ENCODE results near the gene PPP1R14D. TPM values are rescaled to one million over a fixed set of nuclear protein-coding genes. Genes with fewer than 3 reads are reported as not detected.

PPP1R14D gene
- total RNA-seq, 1 experiment from 2014 or later = 0.64 TPM

DNA sequence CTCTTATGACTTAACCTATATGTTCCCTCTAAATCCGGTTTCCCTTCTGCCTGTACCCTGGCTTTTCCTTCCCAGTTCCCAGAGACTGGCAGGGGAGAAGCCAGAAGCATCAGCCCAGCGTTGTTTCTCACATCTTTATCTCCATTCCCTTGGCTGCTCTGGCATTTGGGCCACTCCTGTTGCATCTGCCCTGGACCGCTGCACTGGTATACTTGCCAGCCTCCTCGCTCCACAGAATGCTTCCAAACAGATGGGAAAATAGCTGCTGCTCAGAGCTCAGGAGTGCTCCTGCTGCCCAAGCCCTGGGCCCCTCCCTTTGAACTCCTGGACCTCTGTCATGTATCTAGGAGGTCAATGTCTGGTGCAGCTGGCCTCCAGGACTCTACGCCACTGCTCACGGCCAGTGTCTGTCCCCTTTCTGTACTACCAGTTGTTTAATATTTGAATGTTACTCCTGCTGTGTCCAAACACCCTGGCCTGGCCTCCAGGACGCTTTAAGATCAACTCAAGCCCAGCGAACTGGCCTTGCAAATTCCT is 22.1 kb upstream of the PPP1R14D start:
- no TSS peak for BruUV-seq (replicated peaks)
- no peaks in the 10 kb centered on the region for H3K27me3 ChIP-seq (ENCODE audit: control insufficient read depth, insufficient read depth, low read length)
- DNase-seq (ENCODE audit: low read depth, low spot score) (no peak), ATAC-seq (no peak)
- ChIA-PET CTCF (no interaction called here), POLR2A (no interaction called here)
- no peak overlapping the region for H3K4me3 ChIP-seq (ENCODE audit: low read depth in 2 of 2, low read length in 2 of 2)
- H3K27ac ChIP-seq (ENCODE audit: low read length) = no peak overlapping the region
- no peaks in the 10 kb centered on the region for H3K9me3 ChIP-seq (ENCODE audit: control insufficient read depth, insufficient read depth, low read depth, low read length)
- intact Hi-C loops (cut with micrococcal nuclease; ENCODE audit: unreplicated experiment) = no loop called here
- TF ChIP-seq, protein P1, sequence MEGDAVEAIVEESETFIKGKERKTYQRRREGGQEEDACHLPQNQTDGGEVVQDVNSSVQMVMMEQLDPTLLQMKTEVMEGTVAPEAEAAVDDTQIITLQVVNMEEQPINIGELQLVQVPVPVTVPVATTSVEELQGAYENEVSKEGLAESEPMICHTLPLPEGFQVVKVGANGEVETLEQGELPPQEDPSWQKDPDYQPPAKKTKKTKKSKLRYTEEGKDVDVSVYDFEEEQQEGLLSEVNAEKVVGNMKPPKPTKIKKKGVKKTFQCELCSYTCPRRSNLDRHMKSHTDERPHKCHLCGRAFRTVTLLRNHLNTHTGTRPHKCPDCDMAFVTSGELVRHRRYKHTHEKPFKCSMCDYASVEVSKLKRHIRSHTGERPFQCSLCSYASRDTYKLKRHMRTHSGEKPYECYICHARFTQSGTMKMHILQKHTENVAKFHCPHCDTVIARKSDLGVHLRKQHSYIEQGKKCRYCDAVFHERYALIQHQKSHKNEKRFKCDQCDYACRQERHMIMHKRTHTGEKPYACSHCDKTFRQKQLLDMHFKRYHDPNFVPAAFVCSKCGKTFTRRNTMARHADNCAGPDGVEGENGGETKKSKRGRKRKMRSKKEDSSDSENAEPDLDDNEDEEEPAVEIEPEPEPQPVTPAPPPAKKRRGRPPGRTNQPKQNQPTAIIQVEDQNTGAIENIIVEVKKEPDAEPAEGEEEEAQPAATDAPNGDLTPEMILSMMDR (IDR thresholded peaks at IDR 0.05) = no peak
- no peak for TF ChIP-seq TCF7L2 (IDR thresholded peaks at IDR 0.05; ENCODE audit: low read depth, low read length)
- TF ChIP-seq, protein P2, sequence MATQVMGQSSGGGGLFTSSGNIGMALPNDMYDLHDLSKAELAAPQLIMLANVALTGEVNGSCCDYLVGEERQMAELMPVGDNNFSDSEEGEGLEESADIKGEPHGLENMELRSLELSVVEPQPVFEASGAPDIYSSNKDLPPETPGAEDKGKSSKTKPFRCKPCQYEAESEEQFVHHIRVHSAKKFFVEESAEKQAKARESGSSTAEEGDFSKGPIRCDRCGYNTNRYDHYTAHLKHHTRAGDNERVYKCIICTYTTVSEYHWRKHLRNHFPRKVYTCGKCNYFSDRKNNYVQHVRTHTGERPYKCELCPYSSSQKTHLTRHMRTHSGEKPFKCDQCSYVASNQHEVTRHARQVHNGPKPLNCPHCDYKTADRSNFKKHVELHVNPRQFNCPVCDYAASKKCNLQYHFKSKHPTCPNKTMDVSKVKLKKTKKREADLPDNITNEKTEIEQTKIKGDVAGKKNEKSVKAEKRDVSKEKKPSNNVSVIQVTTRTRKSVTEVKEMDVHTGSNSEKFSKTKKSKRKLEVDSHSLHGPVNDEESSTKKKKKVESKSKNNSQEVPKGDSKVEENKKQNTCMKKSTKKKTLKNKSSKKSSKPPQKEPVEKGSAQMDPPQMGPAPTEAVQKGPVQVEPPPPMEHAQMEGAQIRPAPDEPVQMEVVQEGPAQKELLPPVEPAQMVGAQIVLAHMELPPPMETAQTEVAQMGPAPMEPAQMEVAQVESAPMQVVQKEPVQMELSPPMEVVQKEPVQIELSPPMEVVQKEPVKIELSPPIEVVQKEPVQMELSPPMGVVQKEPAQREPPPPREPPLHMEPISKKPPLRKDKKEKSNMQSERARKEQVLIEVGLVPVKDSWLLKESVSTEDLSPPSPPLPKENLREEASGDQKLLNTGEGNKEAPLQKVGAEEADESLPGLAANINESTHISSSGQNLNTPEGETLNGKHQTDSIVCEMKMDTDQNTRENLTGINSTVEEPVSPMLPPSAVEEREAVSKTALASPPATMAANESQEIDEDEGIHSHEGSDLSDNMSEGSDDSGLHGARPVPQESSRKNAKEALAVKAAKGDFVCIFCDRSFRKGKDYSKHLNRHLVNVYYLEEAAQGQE (IDR thresholded peaks at IDR 0.05; ENCODE audit: insufficient read depth in 1 of 2, low read depth in 2 of 2, low read length in 1 of 2) = no peak
- no peak for TF ChIP-seq SIN3A (IDR thresholded peaks at IDR 0.05; ENCODE audit: borderline replicate concordance, insufficient read depth, low read depth, low read length)
- no peak for TF ChIP-seq POLR2AphosphoS5 (IDR thresholded peaks at IDR 0.05; ENCODE audit: low read depth, low read length)
- no peaks in the 10 kb centered on the region for H3K36me3 ChIP-seq (ENCODE audit: control insufficient read depth, insufficient read depth, low read length)
- in situ Hi-C loops (cut with HindIII; ENCODE audit: low pct_unique_long_range_greater_than_20kb, low sequenced_read_pairs) = no loop called here
- no peaks in the 10 kb centered on the region for H3K4me1 ChIP-seq (ENCODE audit: control insufficient read depth, insufficient read depth, low read length)

DNA sequence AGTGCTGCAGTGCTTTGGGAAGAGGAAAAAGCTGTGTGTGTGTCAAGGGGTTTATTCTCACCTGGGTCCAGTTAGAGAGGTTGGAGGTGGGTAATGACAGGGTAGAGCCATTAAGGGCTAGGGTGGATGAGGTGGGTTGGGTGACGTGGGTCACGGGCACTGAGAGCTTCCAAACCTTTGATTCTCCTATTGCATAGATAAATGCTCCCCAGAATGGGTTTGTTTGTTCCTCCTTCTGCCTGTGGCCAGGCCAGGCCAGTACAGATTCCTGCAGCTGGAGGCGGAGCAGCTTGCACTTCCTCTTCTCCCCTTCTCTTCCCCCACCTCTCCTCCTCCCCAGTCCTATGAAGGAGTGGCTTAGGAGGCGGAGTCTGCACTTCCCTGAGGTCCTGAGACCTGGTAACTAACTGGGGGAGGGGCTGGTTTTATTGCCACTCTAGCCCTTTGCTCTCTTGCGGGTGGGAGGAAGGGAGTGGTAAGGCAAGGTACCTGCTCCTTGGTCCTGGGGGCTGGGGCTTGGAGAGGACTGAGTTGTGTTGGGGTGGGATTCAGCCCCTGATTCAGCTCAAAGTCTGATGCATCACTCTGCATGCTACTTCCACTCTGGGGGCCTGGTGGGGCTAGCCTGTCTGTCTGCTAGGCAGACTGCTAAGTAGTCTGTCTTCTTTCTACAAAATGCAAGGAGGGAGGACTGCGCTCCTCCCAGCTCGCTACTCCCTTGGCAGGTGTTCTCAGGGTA is 18.9 kb upstream of the PPP1R14D start:
- in situ Hi-C loops (cut with HindIII; ENCODE audit: low pct_unique_long_range_greater_than_20kb, low sequenced_read_pairs) (no loop called here), intact Hi-C loops (cut with micrococcal nuclease; ENCODE audit: unreplicated experiment) (no loop called here)
- CTCF ChIA-PET = interaction anchor here (0.5 to 0.9 kb wide), 3 partner anchors 10 to 258 kb away, joined by 3 to 4 read pairs (median 3); no protein-coding TSS in a partner anchor
- Histone ChIP-seq H3K27ac (ENCODE audit: low read length) (no peak overlapping the region), H3K4me3 (ENCODE audit: low read depth in 2 of 2, low read length in 2 of 2) (no peak overlapping the region), H3K36me3 (ENCODE audit: control insufficient read depth, insufficient read depth, low read length) (peaks cover 2% of the 10 kb centered on the region; the same call in 1 of the 2 replicates), H3K4me1 (ENCODE audit: control insufficient read depth, insufficient read depth, low read length) (peaks cover 3% of the 10 kb centered on the region; the same call in 1 of the 2 replicates), H3K9me3 (ENCODE audit: control insufficient read depth, insufficient read depth, low read depth, low read length) (no peaks in the 10 kb centered on the region), H3K27me3 (ENCODE audit: control insufficient read depth, insufficient read depth, low read length) (no peaks in the 10 kb centered on the region)
- no TSS peak for BruUV-seq (replicated peaks)
- POLR2A ChIA-PET = no interaction called here
- TF ChIP-seq, protein P1 (IDR thresholded peaks at IDR 0.05) = no peak
- TF ChIP-seq TCF7L2 (IDR thresholded peaks at IDR 0.05; ENCODE audit: low read depth, low read length) (no peak), POLR2AphosphoS5 (IDR thresholded peaks at IDR 0.05; ENCODE audit: low read depth, low read length) (no peak), SIN3A (IDR thresholded peaks at IDR 0.05; ENCODE audit: borderline replicate concordance, insufficient read depth, low read depth, low read length) (no peak)
- TF ChIP-seq, protein P2 (IDR thresholded peaks at IDR 0.05; ENCODE audit: insufficient read depth in 1 of 2, low read depth in 2 of 2, low read length in 1 of 2) = no peak
- DNase-seq (ENCODE audit: low read depth, low spot score) (no peak), ATAC-seq (peak; percentile 42)
